H9 (cell line): ENCODE measurements around the gene FAM76A. TPM values are rescaled to one million over a fixed set of nuclear protein-coding genes. Genes with fewer than 3 reads are reported as not detected.

Experiments
- DNase-seq: peaks from one replicate; pipeline ENCODE4 v3.0.0-alpha.2; 2017
- H2AFZ ChIP-seq: one replicate; pipeline ENCODE4 v1.6.1; 2013; ENCODE audit warnings: mild to moderate bottlenecking, low read length, control low read depth, moderate library complexity
- H2AK5ac ChIP-seq: 2 replicates; pipeline ENCODE4 v1.6.1; 2013; ENCODE audit warnings: low read length, control low read depth, mixed read lengths; ENCODE audit not compliant: insufficient read length
- H2BK120ac ChIP-seq: one replicate; pipeline ENCODE4 v1.6.1; 2013; ENCODE audit warnings: low read depth, mild to moderate bottlenecking, low read length, control low read depth, inconsistent platforms; ENCODE audit not compliant: poor library complexity, severe bottlenecking
- H2BK12ac ChIP-seq: 2 replicates; pipeline ENCODE4 v1.6.1; 2013; ENCODE audit warnings: low read length, control low read depth, mixed read lengths, low read depth; ENCODE audit not compliant: insufficient read length
- H2BK15ac ChIP-seq: 2 replicates; pipeline ENCODE4 v1.6.1; 2013; ENCODE audit warnings: low read depth, low read length, control low read depth
- H2BK20ac ChIP-seq: one replicate; pipeline ENCODE4 v1.6.1; 2013; ENCODE audit warnings: low read depth, mild to moderate bottlenecking, low read length, control low read depth, inconsistent platforms; ENCODE audit not compliant: poor library complexity, severe bottlenecking
- H2BK5ac ChIP-seq: 2 replicates; pipeline ENCODE4 v1.6.1; 2013; ENCODE audit warnings: low read length, control low read depth, mixed read lengths; ENCODE audit not compliant: insufficient read length
- H3K14ac ChIP-seq: 2 replicates; pipeline ENCODE4 v1.6.1; 2013; ENCODE audit warnings: low read length, control low read depth; ENCODE audit not compliant: insufficient read depth
- H3K18ac ChIP-seq: 2 replicates; pipeline ENCODE4 v1.6.1; 2013; ENCODE audit warnings: low read depth, mild to moderate bottlenecking, mixed read lengths, low read length, control low read depth; ENCODE audit not compliant: insufficient read length
- H3K23ac ChIP-seq: 2 replicates; pipeline ENCODE4 v1.6.1; 2013; ENCODE audit warnings: low read length, control low read depth, mixed read lengths, low read depth; ENCODE audit not compliant: insufficient read length
- H3K23me2 ChIP-seq: 2 replicates; pipeline ENCODE4 v1.6.1; 2013; ENCODE audit warnings: low read depth, mild to moderate bottlenecking, mixed read lengths, low read length, control low read depth; ENCODE audit not compliant: insufficient read length, poor library complexity, severe bottlenecking
- H3K27ac ChIP-seq: 2 replicates; pipeline ENCODE4 v1.5.1; 2013; ENCODE audit warnings: low read length, control low read depth, mixed read lengths, low read depth; ENCODE audit not compliant: insufficient read length
- H3K27me3 ChIP-seq: 2 replicates; pipeline ENCODE4 v1.6.1; 2013; ENCODE audit warnings: low read length, control low read depth, inconsistent platforms; ENCODE audit not compliant: insufficient read depth
- H3K4ac ChIP-seq: 2 replicates; pipeline ENCODE4 v1.6.1; 2013; ENCODE audit warnings: low read depth, mild to moderate bottlenecking, control low read depth, inconsistent platforms, low read length, moderate library complexity
- H3K4me1 ChIP-seq: 2 replicates; pipeline ENCODE4 v1.6.1; 2013; ENCODE audit warnings: low read length, control low read depth, inconsistent platforms; ENCODE audit not compliant: insufficient read depth
- H3K4me2 ChIP-seq: 2 replicates; pipeline ENCODE4 v1.6.1; 2013; ENCODE audit warnings: low read length, control low read depth, mixed read lengths; ENCODE audit not compliant: insufficient read length, insufficient read depth
- H3K56ac ChIP-seq: 2 replicates; pipeline ENCODE4 v1.6.1; 2013; ENCODE audit warnings: low read depth, mild to moderate bottlenecking, mixed read lengths, low read length, control low read depth; ENCODE audit not compliant: insufficient read length
- H3K79me1 ChIP-seq: 2 replicates; pipeline ENCODE4 v1.6.1; 2013; ENCODE audit warnings: low read depth, mild to moderate bottlenecking, moderate library complexity, low read length, control low read depth, inconsistent platforms; ENCODE audit not compliant: insufficient read depth, poor library complexity, severe bottlenecking
- H3K79me2 ChIP-seq: 2 replicates; pipeline ENCODE4 v1.6.1; 2013; ENCODE audit warnings: low read length, control low read depth, inconsistent platforms; ENCODE audit not compliant: insufficient read depth
- H3K9ac ChIP-seq: 2 replicates; pipeline ENCODE4 v1.6.1; 2013; ENCODE audit warnings: low read length, control low read depth, mixed read lengths; ENCODE audit not compliant: insufficient read length; ENCODE audit errors: extremely low read depth
- H3K9me3 ChIP-seq: one replicate; pipeline ENCODE4 v1.6.1; 2013; ENCODE audit warnings: low read depth, low read length, inconsistent platforms; ENCODE audit not compliant: control insufficient read depth
- H3T11ph ChIP-seq: one replicate; pipeline ENCODE4 v1.6.1; 2013; ENCODE audit warnings: mild to moderate bottlenecking, low read length, control low read depth, inconsistent platforms
- H4K20me1 ChIP-seq: one replicate; pipeline ENCODE4 v1.6.1; 2013; ENCODE audit not compliant: control insufficient read depth, insufficient read length, insufficient read depth
- H4K5ac ChIP-seq: 2 replicates; pipeline ENCODE4 v1.6.1; 2013; ENCODE audit warnings: low read depth, mild to moderate bottlenecking, mixed read lengths, low read length, control low read depth; ENCODE audit not compliant: insufficient read length
- H4K8ac ChIP-seq: replicated peaks from 2 replicates; pipeline ENCODE4 v1.6.1; 2013; ENCODE audit warnings: low read length, control low read depth, mixed read lengths, low read depth; ENCODE audit not compliant: insufficient read length
- H4K91ac ChIP-seq: 2 replicates; pipeline ENCODE4 v1.6.1; 2013; ENCODE audit warnings: low read depth, mild to moderate bottlenecking, moderate library complexity, mixed read lengths, low read length, control low read depth; ENCODE audit not compliant: insufficient read length
- H3K27ac Mint-ChIP-seq, 3 experiments: 2 replicates in 2 of 3; 3 replicates in 1 of 3; pipeline ENCODE4 v1.8.0; 2020 to 2021; ENCODE audit warnings: mixed read lengths in 3 of 3, mild to moderate bottlenecking in 1 of 3, moderate library complexity in 1 of 3
- H3K27me3 Mint-ChIP-seq: 2 replicates; pipeline ENCODE4 v1.8.0; 2021; ENCODE audit warnings: low read depth, mild to moderate bottlenecking, moderate library complexity, mixed read lengths
- H3K36me3 Mint-ChIP-seq, 3 experiments: 2 replicates in 2 of 3; 3 replicates in 1 of 3; pipeline ENCODE4 v1.8.0; 2020 to 2021; ENCODE audit warnings: low read depth in 3 of 3, mixed read lengths in 3 of 3; ENCODE audit not compliant: insufficient read depth in 1 of 3
- H3K4me1 Mint-ChIP-seq, 2 experiments: 2 replicates each; pipeline ENCODE4 v1.8.0; 2020; ENCODE audit warnings: mixed read lengths in 2 of 2
- H3K4me3 Mint-ChIP-seq, 2 experiments: 2 replicates in 1 of 2; 3 replicates in 1 of 2; pipeline ENCODE4 v1.8.0; 2020 to 2021; ENCODE audit warnings: mild to moderate bottlenecking in 2 of 2, mixed read lengths in 2 of 2, moderate library complexity in 1 of 2
- H3K9me3 Mint-ChIP-seq, 2 experiments: 2 replicates in 1 of 2; 3 replicates in 1 of 2; pipeline ENCODE4 v1.8.0; 2020; ENCODE audit warnings: mild to moderate bottlenecking in 2 of 2, mixed read lengths in 2 of 2, moderate library complexity in 1 of 2
- WGBS: extraction: QIAGEN DNeasy Blood & Tissue Kit; methylation state at CpG from one replicate; pipeline ENCODE4 v1.1.7; 2013; ENCODE audit warnings: missing lambda C conversion rate, low lambda C conversion rate, mixed read lengths; ENCODE audit not compliant: insufficient read length; ENCODE audit errors: extremely low coverage; 5-methylcytosine and 5-hydroxymethylcytosine counted together
- total RNA-seq: library from RNA; stranded (reverse); gene quantifications from 2 replicates; pipeline ENCODE4 v1.2.1, GENCODE V29; 2021
- TF ChIP-seq, protein P1 (sequence below): fragments of 200-600 bp; sonication (generic); conservative IDR thresholded peaks from 3 replicates; pipeline ENCODE4 v1.8.0; 2021; ENCODE audit warnings: antibody characterized with exemption, mild to moderate bottlenecking

Gene FAM76A
- total RNA-seq, 1 experiment from 2014 or later, result 10.6 TPM

DNA sequence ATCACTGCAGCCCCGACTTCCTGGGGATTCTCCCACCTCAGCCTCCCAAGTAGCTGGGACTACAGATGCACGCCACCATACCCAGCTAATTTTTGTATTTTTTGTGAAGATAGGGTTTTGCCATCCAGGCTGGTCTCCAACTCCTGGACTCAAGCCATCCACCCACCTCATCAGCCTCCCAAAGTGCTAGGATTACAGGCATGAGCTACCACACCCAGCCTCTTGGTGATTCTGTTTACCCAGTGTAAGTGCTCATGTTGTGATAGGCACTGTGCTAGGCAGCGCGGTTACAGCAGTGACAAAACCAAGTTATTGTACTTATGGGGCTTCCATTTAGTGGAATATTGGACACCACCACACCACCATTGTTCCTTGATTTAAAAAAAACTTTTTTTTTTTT, 37.6 kb downstream of the FAM76A start:
- H2BK5ac ChIP-seq, result no peak overlapping the region
- no peaks in the 10 kb centered on the region; a peak in 1 of 5 replicates for H3K9me3 Mint-ChIP-seq
- no peaks in the 10 kb centered on the region for H4K20me1 ChIP-seq
- no peak overlapping the region for H3K14ac ChIP-seq
- no peak overlapping the region for H2AK5ac ChIP-seq
- no peaks in the 10 kb centered on the region for H3K27me3 ChIP-seq
- peak overlapping the region in 1 of 3 experiments; percentile 35; a peak in 1 of 7 replicates for H3K27ac Mint-ChIP-seq
- no peak overlapping the region for H3K27ac ChIP-seq
- no peaks in the 10 kb centered on the region for H3K9me3 ChIP-seq
- H3T11ph ChIP-seq, result no peak overlapping the region
- no peak overlapping the region for H3K9ac ChIP-seq
- H3K18ac ChIP-seq, result no peak overlapping the region
- peaks cover 0 to 11% (median 0%) of the 10 kb centered on the region in 3 experiments; a peak in 3 of 7 replicates for H3K36me3 Mint-ChIP-seq
- no peak overlapping the region for H3K56ac ChIP-seq
- TF ChIP-seq, protein P1, sequence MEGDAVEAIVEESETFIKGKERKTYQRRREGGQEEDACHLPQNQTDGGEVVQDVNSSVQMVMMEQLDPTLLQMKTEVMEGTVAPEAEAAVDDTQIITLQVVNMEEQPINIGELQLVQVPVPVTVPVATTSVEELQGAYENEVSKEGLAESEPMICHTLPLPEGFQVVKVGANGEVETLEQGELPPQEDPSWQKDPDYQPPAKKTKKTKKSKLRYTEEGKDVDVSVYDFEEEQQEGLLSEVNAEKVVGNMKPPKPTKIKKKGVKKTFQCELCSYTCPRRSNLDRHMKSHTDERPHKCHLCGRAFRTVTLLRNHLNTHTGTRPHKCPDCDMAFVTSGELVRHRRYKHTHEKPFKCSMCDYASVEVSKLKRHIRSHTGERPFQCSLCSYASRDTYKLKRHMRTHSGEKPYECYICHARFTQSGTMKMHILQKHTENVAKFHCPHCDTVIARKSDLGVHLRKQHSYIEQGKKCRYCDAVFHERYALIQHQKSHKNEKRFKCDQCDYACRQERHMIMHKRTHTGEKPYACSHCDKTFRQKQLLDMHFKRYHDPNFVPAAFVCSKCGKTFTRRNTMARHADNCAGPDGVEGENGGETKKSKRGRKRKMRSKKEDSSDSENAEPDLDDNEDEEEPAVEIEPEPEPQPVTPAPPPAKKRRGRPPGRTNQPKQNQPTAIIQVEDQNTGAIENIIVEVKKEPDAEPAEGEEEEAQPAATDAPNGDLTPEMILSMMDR, result no peak
- no peak overlapping the region for H3K23ac ChIP-seq
- no peak overlapping the region for H2BK15ac ChIP-seq
- no peaks in the 10 kb centered on the region for H3K4me1 Mint-ChIP-seq
- no peak for DNase-seq
- no peaks in the 10 kb centered on the region for H3K23me2 ChIP-seq
- no peak overlapping the region for H4K5ac ChIP-seq
- no CpG with 5 or more reads among the region's 4 CpGs for WGBS
- H3K79me1 ChIP-seq, result no peaks in the 10 kb centered on the region
- H3K4ac ChIP-seq, result no peak overlapping the region
- H2AFZ ChIP-seq, result no peak overlapping the region
- no peaks in the 10 kb centered on the region; the same call in 1 of the 2 replicates for H3K27me3 Mint-ChIP-seq
- no peaks in the 10 kb centered on the region for H3K4me1 ChIP-seq
- H3K4me2 ChIP-seq, result no peak overlapping the region
- H3K4me3 Mint-ChIP-seq, result no peak overlapping the region
- no peak overlapping the region for H2BK12ac ChIP-seq
- no peak overlapping the region for H4K91ac ChIP-seq
- H2BK20ac ChIP-seq, result no peak overlapping the region
- no peaks in the 10 kb centered on the region for H3K79me2 ChIP-seq
- H4K8ac ChIP-seq, result no peak overlapping the region
- H2BK120ac ChIP-seq, result no peak overlapping the region
